ENCODE results near the gene CST11.

GRCh38 chr20:23410916-23411695, 41.6 kb downstream of the CST11 start:
- TF ChIP-seq CTCF (IDR thresholded peaks at IDR 0.05; ENCODE audit: low read length) (no peak), EZH2 (IDR thresholded peaks at IDR 0.05; ENCODE audit: borderline replicate concordance, low read length) (no peak)

All from OCI-LY1 (cell line).